ENCODE results near the gene POU6F2. TPM values are rescaled to one million over a fixed set of nuclear protein-coding genes. Genes with fewer than 3 reads are reported as not detected.

Gene POU6F2
- total RNA-seq, 1 experiment from 2014 or later, result not detected

DNA sequence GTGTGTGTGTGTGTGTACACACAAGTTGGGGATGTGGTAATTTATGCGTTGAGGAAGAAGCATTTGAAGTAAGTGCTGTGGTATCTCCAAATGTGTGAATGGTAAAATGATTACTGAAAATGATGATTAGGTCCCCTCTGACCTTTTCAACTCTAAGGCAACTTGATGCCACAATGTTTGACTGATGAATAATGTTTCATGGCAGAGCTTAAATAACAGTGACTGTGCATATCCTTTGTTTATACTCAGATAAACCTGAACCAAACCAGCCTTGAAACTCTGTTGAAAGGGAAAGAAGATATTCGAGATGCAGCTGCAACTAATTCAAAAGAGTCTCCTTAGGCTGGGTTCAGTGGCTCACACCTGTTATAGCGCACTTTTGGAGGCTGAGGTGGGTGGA, 523.6 kb downstream of the POU6F2 start:
- H3K36me3 ChIP-seq (ENCODE audit: control insufficient read depth, insufficient read depth, low read length), result no peaks in the 10 kb centered on the region
- no peaks in the 10 kb centered on the region; the same call in none of the 2 replicates for H3K27me3 ChIP-seq (ENCODE audit: control insufficient read depth, insufficient read depth, low read length)
- H3K9me3 ChIP-seq (ENCODE audit: control insufficient read depth, insufficient read depth, low read depth, low read length), result no peaks in the 10 kb centered on the region
- ATAC-seq (no peak), DNase-seq (ENCODE audit: low read depth, low spot score) (no peak)
- H3K4me1 ChIP-seq (ENCODE audit: control insufficient read depth, insufficient read depth, low read length), result no peaks in the 10 kb centered on the region
- no peak overlapping the region for H3K27ac ChIP-seq (ENCODE audit: low read length)
- no peak overlapping the region for H3K4me3 ChIP-seq (ENCODE audit: low read depth in 2 of 2, low read length in 2 of 2)
- BruUV-seq (replicated peaks), result no TSS peak
- in situ Hi-C loops (cut with HindIII; ENCODE audit: low pct_unique_long_range_greater_than_20kb, low sequenced_read_pairs), result no loop called here
- ChIA-PET CTCF (no interaction called here), POLR2A (no interaction called here)
- intact Hi-C loops (cut with micrococcal nuclease; ENCODE audit: unreplicated experiment), result no loop called here
- TF ChIP-seq, protein P1, sequence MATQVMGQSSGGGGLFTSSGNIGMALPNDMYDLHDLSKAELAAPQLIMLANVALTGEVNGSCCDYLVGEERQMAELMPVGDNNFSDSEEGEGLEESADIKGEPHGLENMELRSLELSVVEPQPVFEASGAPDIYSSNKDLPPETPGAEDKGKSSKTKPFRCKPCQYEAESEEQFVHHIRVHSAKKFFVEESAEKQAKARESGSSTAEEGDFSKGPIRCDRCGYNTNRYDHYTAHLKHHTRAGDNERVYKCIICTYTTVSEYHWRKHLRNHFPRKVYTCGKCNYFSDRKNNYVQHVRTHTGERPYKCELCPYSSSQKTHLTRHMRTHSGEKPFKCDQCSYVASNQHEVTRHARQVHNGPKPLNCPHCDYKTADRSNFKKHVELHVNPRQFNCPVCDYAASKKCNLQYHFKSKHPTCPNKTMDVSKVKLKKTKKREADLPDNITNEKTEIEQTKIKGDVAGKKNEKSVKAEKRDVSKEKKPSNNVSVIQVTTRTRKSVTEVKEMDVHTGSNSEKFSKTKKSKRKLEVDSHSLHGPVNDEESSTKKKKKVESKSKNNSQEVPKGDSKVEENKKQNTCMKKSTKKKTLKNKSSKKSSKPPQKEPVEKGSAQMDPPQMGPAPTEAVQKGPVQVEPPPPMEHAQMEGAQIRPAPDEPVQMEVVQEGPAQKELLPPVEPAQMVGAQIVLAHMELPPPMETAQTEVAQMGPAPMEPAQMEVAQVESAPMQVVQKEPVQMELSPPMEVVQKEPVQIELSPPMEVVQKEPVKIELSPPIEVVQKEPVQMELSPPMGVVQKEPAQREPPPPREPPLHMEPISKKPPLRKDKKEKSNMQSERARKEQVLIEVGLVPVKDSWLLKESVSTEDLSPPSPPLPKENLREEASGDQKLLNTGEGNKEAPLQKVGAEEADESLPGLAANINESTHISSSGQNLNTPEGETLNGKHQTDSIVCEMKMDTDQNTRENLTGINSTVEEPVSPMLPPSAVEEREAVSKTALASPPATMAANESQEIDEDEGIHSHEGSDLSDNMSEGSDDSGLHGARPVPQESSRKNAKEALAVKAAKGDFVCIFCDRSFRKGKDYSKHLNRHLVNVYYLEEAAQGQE (IDR thresholded peaks at IDR 0.05; ENCODE audit: insufficient read depth in 1 of 2, low read depth in 2 of 2, low read length in 1 of 2), result no peak
- TF ChIP-seq SIN3A (IDR thresholded peaks at IDR 0.05; ENCODE audit: borderline replicate concordance, insufficient read depth, low read depth, low read length), result no peak
- no peak for TF ChIP-seq POLR2AphosphoS5 (IDR thresholded peaks at IDR 0.05; ENCODE audit: low read depth, low read length)
- TF ChIP-seq, protein P2, sequence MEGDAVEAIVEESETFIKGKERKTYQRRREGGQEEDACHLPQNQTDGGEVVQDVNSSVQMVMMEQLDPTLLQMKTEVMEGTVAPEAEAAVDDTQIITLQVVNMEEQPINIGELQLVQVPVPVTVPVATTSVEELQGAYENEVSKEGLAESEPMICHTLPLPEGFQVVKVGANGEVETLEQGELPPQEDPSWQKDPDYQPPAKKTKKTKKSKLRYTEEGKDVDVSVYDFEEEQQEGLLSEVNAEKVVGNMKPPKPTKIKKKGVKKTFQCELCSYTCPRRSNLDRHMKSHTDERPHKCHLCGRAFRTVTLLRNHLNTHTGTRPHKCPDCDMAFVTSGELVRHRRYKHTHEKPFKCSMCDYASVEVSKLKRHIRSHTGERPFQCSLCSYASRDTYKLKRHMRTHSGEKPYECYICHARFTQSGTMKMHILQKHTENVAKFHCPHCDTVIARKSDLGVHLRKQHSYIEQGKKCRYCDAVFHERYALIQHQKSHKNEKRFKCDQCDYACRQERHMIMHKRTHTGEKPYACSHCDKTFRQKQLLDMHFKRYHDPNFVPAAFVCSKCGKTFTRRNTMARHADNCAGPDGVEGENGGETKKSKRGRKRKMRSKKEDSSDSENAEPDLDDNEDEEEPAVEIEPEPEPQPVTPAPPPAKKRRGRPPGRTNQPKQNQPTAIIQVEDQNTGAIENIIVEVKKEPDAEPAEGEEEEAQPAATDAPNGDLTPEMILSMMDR (IDR thresholded peaks at IDR 0.05), result no peak
- TF ChIP-seq TCF7L2 (IDR thresholded peaks at IDR 0.05; ENCODE audit: low read depth, low read length), result no peak

DNA sequence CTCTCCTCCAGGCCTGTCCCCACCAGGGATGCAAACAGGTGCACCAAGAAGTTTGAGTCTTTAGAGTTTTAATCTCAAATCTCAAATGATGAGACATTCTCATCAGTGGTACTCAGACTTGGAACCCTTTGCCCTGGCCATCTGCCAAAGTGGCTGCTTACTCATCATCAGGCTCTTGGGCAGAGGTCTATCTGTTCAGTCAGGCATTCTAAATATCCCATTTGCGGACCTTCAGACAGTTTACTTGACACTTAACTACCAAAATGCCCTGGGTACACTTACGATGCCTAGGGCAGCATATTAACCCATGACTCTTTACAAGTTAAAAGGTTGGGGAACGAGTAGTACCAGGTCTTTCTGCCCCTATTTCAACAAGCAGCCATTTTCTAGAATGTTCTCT, 527.3 kb downstream of the POU6F2 start:
- H3K4me1 ChIP-seq (ENCODE audit: control insufficient read depth, insufficient read depth, low read length), result no peaks in the 10 kb centered on the region
- ChIA-PET CTCF (no interaction called here), POLR2A (no interaction called here)
- H3K27ac ChIP-seq (ENCODE audit: low read length), result no peak overlapping the region
- DNase-seq (ENCODE audit: low read depth, low spot score), result no peak
- TF ChIP-seq, protein P1 (IDR thresholded peaks at IDR 0.05; ENCODE audit: insufficient read depth in 1 of 2, low read depth in 2 of 2, low read length in 1 of 2), result no peak
- TF ChIP-seq TCF7L2 (IDR thresholded peaks at IDR 0.05; ENCODE audit: low read depth, low read length), result no peak
- TF ChIP-seq, protein P2 (IDR thresholded peaks at IDR 0.05), result no peak
- TF ChIP-seq SIN3A (IDR thresholded peaks at IDR 0.05; ENCODE audit: borderline replicate concordance, insufficient read depth, low read depth, low read length), result no peak
- TF ChIP-seq POLR2AphosphoS5 (IDR thresholded peaks at IDR 0.05; ENCODE audit: low read depth, low read length), result no peak
- no peak for ATAC-seq
- no peaks in the 10 kb centered on the region for H3K9me3 ChIP-seq (ENCODE audit: control insufficient read depth, insufficient read depth, low read depth, low read length)
- no peak overlapping the region for H3K4me3 ChIP-seq (ENCODE audit: low read depth in 2 of 2, low read length in 2 of 2)
- in situ Hi-C loops (cut with HindIII; ENCODE audit: low pct_unique_long_range_greater_than_20kb, low sequenced_read_pairs) (no loop called here), intact Hi-C loops (cut with micrococcal nuclease; ENCODE audit: unreplicated experiment) (loop anchor here (1.0 kb wide), 1 partner anchor 8 kb away; no protein-coding TSS in a partner anchor)
- H3K27me3 ChIP-seq (ENCODE audit: control insufficient read depth, insufficient read depth, low read length), result no peaks in the 10 kb centered on the region; the same call in none of the 2 replicates
- no peaks in the 10 kb centered on the region for H3K36me3 ChIP-seq (ENCODE audit: control insufficient read depth, insufficient read depth, low read length)
- BruUV-seq (replicated peaks), result no TSS peak
